HG03025 (cell line): ENCODE data around the gene IRF8.

Source experiments
- ATAC-seq: cut with Tn5 transposase; IDR thresholded peaks from one replicate; pipeline ENCODE4 v1.9.1; 2021; ENCODE audit warnings: mild to moderate bottlenecking, moderate library complexity; ENCODE audit not compliant: unreplicated experiment, low FRiP score

IRF8 gene

DNA sequence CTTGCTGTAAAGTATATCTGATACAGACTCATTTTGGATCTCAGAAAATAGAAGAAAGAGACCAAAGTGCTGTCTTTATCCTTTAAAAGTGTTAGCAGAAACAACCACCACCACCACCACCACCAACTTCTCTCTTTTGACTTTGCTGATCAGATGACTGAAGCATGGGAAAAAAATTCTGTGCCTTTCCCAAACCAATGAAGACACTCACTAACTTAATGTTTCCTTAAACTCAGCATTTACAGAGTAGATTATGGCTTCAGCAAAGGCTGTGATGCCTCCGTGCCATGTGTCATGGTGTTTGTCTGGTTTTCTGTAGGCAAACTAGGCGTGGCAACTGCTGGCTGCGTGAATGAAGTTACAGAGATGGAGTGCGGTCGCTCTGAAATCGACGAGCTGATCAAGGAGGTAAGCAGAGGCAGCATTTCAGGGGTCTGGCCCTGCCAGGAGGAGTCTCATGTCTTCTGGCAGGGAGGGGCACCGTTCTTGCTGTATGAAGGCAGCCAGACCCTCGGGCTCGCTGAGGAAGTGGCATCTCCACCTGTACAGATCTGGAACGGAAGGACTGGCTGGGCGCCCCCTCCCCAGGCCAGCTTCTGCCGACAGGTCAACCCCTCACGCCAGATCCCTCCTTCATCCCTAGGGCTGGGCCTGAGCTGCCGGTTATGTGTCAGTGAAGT, 12.4 kb downstream of the IRF8 start:
- no peak for ATAC-seq

DNA sequence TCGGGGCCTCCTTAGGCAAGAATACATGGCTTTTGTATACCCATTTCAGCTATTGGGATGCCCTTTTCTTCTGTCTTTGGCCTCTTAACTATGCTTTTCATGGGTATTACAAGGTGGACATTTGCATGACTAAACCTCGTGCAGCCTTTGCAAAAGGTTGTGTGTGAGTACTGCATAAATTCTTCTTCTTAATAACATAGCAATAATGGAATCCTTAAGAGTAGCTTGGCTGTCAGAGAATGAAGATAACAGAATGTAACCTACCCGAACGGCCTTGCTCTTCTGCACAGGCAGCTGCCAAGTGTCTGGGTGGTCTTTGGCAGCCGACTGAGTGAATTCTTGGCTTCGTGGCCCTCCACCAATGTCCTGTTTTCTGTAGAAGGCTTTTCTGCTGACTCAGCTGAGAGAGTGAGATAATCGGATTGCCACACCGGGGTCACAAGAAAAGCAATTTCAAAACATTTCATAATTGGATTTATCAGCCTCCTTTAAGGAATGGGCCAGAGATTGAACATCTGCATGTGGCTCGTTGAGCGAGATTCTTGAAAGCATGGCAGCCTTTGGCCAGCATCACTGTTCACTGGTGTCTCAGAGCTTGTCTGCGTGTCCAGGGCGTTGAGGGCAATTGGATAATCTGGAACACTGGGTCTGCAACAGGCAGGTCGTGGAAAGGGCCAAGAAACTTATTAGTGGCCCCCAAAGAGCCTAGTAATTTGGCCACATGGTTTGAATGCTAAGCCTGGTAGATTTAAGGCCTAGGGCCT, 13.4 kb downstream of the IRF8 start:
- ATAC-seq = no peak

DNA sequence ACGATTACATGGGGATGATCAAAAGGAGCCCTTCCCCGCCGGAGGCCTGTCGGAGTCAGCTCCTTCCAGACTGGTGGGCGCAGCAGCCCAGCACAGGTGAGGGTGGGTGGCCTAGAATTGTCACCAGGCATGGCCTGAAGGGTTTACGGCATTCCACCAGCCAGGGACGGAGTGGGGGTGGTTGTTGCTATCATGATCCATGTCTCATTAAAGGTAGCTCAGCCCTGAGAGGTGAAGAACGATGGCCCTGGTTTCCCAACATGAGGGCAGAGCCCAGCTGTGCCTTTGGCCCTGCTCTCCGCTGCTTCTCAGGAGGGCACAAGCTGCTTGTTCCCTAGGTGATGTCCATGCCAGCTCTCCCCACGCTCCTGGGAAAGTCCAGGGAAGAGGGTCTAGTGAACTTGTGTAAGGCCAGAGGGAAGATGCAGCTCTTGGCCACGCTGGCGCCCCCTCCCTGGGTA, 14.2 kb downstream of the IRF8 start:
- ATAC-seq = no peak

DNA sequence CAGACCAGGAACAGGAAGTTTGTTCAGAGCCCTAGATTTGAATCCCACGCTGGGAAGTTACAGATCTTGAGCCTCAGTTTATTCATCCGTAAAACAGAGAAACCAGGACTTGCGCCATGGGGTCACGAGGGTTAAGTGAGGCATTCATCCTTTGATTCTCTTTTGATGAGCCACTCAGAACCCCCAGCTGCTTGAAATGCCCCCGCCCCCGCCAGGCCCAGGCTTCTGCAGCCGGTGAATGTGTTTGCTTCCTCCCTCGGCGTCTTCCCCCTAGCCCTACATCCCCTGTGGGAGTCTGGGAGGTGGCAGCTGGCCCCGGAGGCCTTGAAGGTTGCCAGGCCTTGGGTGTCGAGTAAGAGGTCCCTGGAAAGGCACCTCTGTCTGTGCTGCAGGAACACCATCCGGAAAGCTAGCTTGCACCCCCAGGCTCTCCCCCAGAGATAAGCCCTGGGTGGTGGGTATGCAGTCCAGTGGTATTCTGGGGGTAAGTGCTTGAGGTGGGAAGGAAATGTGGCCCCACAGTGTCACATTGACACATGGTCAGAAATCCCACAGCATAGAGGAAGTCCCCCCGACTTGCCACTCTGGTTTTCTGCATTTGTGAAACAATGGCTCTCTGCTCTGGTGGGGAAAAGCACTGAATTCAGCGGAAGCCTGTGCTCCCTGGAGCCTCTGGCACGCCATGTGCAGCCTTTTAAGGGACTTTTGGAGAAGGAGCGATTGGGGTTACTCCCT, 14.9 kb downstream of the IRF8 start:
- no peak for ATAC-seq

DNA sequence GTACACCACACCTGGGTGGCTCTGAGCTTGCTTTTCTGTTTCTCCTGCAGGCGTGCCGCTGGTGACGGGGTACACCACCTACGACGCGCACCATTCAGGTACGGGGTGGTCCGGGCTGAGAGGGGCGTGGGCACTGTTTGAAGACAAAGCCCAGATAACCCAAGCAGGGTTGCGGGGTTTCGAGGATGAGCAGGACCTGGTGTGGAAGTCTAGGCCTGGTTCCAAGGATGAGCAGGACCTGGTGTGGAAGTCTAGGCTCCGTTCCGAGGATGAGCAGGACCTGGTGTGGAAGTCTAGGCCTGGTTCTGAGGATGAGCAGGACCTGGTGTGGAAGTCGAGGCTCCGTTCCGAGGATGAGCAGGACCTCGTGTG, 15.4 kb downstream of the IRF8 start:
- ATAC-seq = no peak

DNA sequence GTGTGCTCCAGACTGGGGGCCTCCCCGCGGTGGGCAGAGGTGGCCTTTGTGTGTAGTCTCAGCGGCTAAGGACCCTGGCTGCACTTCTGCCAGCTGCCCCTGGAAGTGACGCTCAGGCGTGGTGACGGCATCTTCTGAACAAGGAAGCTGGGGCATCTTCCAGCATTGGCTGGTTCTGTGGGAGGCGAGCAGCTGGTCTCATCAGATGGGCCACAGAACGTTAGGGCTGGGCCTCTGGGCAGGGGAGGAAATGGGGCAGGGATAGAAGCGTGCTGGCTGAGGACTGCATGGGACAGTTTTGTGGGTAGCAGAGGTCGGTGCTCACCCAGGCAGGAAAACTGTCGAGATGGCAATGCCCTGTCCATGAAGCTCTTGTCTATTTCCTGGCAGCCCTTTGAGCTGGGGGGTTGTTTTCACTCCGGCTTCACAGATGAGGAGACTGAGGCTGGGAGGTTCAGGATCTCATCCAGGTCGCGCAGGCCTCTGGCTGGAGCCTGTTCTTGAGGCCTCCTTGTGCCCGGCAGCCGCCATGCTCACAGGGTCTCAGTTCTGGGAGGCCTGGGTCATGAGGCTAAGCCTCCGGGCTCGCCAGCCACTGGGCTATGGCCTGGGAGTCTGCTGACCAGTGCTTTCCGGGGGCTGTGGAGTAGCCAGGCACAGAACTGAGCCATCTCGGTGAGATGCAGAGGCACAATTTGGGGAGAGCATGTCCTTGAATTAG, 16.3 kb downstream of the IRF8 start:
- ATAC-seq = no peak

DNA sequence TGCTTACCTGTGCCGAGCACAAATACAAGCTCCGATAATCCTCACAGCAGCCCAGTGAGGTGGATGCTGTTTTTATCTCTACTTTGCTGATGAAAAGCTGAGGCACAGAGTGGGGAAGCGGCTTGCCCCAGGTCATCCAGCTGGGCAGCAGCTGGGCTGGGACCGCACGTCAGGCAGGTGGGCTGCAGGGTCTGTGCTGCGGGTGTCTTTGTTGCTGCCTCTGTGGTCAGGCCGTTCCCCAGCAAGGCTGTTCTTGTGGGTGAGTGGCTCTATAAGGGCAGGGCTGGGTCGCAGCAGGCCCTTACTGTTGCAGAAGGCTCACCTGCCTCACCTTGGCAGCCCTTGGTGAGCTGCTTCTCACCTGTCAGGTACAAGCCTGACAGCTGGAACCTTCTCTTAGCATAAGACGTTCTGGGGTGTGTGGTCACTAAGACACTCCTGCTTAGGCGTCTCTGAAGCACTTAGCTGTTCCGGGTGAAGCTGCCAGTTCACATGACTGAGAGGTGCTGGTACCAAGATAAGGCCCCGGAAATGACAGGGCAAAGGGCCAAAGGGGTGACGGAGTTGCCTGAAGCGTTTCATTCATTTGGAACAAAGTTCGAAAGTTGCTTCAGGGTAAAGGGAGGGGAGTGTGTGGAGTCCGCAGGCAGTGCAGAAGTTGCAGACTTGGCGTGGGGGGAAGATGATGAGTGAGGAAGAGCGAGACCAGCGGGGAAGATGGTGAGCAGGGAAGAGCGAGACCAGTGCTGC, 17.4 kb downstream of the IRF8 start:
- ATAC-seq = no peak

DNA sequence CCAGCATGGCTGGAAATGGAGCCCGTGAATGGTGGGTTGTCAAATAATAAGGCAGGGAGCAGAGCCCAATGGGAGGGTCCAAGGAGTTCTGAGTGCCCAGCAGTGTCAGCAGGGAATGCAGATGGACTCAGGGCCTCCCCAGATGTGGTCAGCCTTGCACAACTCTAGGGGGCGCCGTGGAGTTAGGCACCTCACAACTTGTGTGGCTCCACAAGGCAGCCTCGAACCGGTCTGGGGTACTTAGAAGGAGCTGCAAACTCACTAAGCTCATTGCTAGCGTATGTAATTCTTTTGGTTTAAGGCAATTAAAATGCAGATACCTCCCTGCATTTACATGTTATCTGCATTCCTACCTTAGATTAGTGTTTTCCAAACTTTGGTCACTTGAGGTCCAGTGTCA, 18.1 kb downstream of the IRF8 start:
- ATAC-seq = no peak

DNA sequence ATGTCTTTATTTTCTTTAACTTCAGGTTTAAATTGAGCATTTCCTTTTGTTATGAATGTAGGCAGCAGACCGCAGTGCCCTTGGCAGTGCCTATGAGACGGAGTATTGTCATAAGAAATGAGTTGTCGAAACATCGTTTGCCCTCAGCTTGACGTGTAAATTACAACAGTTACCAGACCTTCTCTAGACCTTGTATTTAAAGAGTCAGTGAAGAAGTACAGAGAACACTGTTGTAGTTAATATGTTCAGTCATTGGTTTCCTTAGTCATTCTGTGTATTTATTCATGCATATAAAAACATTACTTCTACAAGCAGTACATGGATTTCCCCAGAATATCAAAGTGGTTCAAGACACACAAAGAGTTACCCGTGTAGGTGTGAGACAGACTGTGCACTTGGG, 19.0 kb downstream of the IRF8 start:
- ATAC-seq = no peak

DNA sequence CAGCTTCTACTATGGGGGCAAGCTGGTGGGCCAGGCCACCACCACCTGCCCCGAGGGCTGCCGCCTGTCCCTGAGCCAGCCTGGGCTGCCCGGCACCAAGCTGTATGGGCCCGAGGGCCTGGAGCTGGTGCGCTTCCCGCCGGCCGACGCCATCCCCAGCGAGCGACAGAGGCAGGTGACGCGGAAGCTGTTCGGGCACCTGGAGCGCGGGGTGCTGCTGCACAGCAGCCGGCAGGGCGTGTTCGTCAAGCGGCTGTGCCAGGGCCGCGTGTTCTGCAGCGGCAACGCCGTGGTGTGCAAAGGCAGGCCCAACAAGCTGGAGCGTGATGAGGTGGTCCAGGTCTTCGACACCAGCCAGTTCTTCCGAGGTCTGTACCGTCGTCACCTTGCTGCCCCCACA, 19.5 kb downstream of the IRF8 start:
- no peak for ATAC-seq

DNA sequence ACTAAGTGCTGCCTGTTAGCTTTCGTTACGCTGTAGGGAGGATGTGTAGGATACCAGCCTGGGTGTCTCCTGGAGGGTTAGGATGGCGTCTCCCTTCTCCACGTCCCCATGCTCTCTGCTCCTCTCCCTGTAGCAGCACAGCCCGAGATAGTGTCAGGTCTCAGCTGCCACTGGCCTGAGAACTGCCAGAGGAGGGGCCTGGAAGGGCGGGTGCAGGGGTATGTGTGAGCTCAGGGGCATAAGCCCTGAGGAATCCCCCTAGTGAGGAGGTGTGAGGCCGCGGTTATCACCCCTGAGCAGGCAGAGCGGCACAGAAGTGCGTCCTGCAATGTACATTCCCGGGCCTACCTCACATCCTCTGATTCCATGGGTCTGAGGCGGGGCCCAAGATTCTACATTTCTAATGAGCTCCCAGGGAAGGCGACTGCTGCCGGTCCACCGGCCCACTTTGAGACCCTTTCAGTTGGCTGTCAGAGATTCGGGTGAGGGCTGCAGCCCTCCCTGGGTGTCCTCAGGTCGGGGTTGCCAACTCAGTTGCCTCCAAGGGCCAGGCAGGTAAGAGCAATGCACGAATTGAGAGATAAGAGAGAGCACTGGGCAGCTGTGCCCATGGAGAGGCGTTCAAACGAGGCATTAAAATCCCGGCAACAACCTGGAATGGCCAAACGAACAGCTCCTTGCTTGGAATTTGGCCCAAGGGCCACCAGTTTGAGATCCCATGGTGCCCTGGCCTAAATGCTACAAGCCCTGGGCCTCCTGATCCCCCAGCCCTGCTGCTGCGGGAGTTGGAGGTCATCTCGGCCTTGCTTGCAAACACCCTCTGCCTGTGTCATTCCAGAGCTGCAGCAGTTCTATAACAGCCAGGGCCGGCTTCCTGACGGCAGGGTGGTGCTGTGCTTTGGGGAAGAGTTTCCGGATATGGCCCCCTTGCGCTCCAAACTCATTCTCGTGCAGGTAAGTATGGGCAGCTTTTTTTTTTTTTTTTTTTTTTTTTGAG, 20.6 kb downstream of the IRF8 start:
- no peak for ATAC-seq

DNA sequence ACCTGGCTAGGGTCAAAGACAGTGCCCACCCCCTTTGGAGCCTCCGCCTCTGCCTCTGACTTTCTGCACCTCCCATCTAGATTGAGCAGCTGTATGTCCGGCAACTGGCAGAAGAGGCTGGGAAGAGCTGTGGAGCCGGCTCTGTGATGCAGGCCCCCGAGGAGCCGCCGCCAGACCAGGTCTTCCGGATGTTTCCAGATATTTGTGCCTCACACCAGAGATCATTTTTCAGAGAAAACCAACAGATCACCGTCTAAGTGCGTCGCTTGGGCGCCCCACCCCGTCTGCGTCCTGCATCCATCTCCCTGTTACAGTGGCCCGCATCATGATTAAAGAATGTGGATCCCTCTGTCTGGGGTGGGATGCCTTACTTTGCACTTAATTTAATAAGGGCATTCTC, 22.1 kb downstream of the IRF8 start:
- no peak for ATAC-seq

DNA sequence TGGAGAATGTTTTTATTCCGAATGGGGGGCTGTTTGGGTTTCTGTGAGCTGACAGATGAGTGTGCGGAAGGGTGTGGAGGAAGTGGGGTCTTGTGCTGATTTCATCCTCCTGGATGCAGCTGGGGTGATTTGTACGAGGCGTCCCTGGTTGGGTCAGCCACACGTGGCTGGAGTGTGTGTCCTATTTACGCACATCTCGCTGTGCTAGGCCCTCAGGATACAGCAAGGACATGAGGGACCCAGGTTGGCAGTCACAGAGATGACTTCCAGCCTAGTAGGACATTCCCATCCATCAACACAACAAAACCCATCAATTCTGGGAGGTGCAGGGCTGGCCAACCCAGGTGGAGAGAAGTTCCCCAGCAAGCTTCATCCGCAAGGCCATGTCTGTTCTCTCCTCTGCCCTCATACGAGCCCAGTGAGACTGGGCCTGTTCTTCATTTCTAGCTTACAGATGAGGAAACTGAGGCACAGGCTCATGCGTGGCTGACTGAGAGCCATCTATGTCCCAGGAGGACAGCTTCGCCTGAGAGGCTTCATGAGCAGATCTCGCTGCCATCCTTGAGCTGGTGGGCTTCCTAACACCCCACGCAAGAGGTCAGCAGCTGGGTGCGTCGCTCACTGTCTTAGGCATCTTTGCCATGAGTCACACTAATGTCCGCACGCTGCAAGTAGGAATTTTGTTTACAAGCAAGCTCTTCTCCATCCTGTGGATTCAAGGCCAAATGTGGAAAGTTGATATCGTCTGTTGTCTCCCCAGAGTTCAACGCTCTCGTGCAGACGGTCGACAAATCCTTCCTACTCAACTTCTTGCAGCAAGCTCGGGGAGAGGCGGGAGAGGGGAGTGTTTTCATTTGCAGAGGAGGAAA, 24.4 kb downstream of the IRF8 start:
- ATAC-seq = no peak

DNA sequence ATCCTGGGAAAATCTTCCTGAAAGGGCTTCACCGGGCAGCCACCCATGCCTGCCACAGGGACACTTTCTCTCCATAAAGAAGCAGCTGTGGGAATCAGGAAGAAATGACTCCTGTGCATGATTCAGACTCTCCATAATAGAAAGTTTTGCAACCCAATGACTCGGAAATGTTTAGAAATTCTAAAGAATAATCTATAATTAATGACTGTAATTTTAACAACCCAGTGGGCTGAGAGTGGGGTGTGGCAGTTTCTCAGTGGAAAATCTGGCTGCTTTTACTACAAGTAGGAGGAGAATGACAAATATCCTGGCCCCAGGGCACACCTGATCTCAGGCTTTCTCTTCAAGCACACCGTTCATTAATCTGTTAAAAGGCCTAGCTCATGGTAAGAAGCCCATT, 25.7 kb downstream of the IRF8 start:
- no peak for ATAC-seq

DNA sequence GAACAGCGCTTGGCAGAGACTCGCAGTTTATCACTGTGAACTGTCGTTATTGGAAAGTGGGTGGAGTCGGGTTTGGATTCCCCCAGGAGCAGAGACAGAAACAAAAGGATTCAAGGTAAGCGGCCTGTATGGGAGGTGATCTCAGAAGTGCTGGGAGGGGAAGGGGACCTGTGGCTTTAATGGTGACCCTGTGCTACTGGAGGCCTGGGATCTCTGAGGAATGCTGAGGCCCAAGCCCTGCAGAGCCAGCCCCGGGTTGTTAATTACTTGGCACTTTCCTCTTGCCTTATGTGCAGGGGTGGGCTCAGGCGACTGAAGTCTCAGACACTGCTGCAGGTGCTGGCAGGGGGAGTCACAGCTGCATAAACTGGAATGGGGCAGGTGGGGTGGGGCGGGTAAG, 27.4 kb downstream of the IRF8 start:
- no peak for ATAC-seq

DNA sequence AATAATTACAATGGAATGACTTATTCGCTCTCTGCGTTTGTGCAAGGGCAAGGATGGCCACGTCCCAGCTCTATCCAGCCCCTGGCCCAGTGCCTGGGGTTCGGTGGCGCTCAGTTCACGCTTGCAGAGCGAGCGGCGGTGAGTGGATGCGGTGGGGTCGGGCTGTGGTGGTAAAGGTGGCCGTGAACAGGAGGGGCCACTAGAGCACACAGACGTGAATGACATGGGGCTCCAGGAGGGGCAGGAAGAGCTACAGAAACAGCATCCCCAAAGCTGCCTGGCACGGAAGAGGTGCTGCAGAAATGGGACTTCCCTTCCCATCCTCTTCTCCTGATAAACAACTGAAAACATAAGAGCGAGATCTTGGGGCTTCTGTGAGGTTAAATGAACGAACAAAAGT, 28.4 kb downstream of the IRF8 start:
- ATAC-seq = no peak

DNA sequence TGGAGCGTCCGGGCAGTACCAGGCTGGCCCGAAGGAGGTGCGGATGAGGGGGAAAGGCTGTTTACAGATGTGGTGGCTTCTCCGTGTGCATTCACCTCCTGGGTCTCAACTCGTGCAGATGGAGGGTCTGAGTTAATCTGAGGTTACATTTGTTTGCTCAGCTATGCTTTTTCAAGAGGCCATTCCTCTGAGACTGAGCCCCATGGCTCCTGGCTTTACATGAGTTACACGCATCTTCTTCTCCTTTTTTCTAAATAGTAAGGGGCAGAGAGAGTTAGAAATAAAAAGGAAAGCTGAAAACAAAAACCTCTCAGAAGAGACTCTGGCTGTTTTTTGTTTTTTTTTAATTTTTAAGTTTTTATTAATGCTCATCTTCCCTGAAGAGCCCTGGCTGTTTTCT, 29.0 kb downstream of the IRF8 start:
- ATAC-seq = no peak

DNA sequence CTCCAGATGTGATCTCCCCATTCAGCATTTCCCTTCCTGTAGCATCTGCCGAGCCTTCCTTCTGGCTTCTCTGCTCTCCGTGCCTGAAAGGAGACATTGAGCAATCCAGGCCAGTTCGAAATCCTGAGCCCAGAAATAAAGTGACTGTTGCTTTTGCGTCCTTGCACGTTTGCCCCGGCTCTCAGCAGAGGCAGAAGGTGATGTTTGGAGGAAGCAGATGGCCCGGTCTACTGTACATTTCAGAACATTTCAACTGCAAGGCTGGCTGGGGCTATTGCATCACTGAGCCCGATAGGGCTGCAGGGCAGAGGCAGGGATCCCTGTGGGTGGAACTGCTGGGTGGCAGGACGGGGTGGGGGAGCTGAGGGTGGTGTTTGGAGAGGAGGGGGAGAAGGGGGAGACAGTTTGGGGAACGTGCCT, 29.4 kb downstream of the IRF8 start:
- no peak for ATAC-seq
